Upper lobe of left lung (tissue), 4 donors: ENCODE results near the gene DCAKD.

ENCODE experiments used
- POLR2A ChIP-seq, 4 donors: fragments of 450-650 bp; IDR thresholded peaks; one replicate each; pipeline ENCODE4 v1.5.1; 2016 to 2017; ENCODE audit warnings: antibody characterized with exemption in 4 of 4, mild to moderate bottlenecking in 2 of 4
- TF ChIP-seq, protein P1 (sequence below), 6 experiments: fragments of 450-650 bp in 4 of 6; fragments of 200-600 bp in 2 of 6; sonication (generic) in 2 of 6; IDR thresholded peaks; one replicate each; pipeline ENCODE4 v1.5.1; 2016 to 2019; ENCODE audit warnings: antibody characterized with exemption in 6 of 6

DNA sequence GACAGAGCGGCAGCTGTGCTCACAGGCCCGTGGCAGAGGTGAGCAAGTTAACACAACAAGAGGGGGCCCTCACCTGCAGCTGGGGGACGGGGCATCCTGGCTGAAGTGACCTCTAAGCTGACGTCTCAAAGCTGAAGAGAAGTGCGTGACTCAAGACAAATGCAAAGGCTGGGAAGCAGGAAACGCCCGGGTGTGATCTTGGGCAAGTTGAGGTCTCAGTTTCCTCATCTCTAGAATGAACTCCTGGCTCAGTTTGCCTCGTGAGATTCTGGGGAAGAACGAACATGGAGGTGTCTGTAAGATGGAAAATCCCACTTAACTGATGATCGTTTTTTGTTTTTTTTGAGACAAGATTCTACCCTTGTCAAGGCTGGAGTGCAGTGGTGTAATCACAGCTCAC is 43.2 kb downstream of the DCAKD start:
- TF ChIP-seq, protein P1, sequence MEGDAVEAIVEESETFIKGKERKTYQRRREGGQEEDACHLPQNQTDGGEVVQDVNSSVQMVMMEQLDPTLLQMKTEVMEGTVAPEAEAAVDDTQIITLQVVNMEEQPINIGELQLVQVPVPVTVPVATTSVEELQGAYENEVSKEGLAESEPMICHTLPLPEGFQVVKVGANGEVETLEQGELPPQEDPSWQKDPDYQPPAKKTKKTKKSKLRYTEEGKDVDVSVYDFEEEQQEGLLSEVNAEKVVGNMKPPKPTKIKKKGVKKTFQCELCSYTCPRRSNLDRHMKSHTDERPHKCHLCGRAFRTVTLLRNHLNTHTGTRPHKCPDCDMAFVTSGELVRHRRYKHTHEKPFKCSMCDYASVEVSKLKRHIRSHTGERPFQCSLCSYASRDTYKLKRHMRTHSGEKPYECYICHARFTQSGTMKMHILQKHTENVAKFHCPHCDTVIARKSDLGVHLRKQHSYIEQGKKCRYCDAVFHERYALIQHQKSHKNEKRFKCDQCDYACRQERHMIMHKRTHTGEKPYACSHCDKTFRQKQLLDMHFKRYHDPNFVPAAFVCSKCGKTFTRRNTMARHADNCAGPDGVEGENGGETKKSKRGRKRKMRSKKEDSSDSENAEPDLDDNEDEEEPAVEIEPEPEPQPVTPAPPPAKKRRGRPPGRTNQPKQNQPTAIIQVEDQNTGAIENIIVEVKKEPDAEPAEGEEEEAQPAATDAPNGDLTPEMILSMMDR (IDR thresholded peaks at IDR 0.05), result no peak
- no peak for TF ChIP-seq POLR2A (IDR thresholded peaks at IDR 0.05)
